Esophagus muscularis mucosa (tissue), 4 donors: Measurements from ENCODE around the gene PLXNA1. TPM values are rescaled to one million over a fixed set of nuclear protein-coding genes. Genes with fewer than 3 reads are reported as not detected.
A peak's percentile ranks its signal among the peaks of the same experiment; 100 is the strongest.

ENCODE experiments used
- DNase-seq: peaks from one replicate; pipeline ENCODE4 v3.0.0-alpha.2; 2017; ENCODE audit errors: extremely low spot score
- H3K27ac ChIP-seq, 4 donors: fragments of 200-600 bp; sonication (generic); replicated peaks in 1 of 4; 1 replicate in 3 of 4; 2 replicates in 1 of 4; pipeline ENCODE4 v1.5.1; 2016 to 2019; ENCODE audit warnings: mild to moderate bottlenecking in 1 of 4
- H3K27me3 ChIP-seq, 4 donors: fragments of 200-600 bp; sonication (generic); one replicate each; pipeline versions ENCODE4 v1.5.1 to v1.6.0; 2016 to 2019
- H3K36me3 ChIP-seq, 4 donors: fragments of 200-600 bp; sonication (generic); one replicate each; pipeline ENCODE4 v1.5.1; 2016 to 2019
- H3K4me1 ChIP-seq, 4 donors: fragments of 200-600 bp; sonication (generic); one replicate each; pipeline ENCODE4 v1.5.1; 2016 to 2019
- H3K4me3 ChIP-seq, 4 donors: fragments of 200-600 bp; sonication (generic); 1 replicate in 2 of 4; 2 replicates in 2 of 4; pipeline ENCODE4 v1.5.1; 2016 to 2019; ENCODE audit warnings: mild to moderate bottlenecking in 4 of 4, moderate library complexity in 1 of 4
- H3K9me3 ChIP-seq, 4 donors: fragments of 200-600 bp; sonication (generic); 1 replicate in 3 of 4; 2 replicates in 1 of 4; pipeline ENCODE4 v1.5.1; 2016 to 2019
- EP300 ChIP-seq: sonication (generic); formaldehyde crosslinking; IDR thresholded peaks from one replicate; pipeline ENCODE4 v1.6.1; 2017; ENCODE audit warnings: antibody characterized with exemption
- POLR2A ChIP-seq: fragments of 450-650 bp; IDR thresholded peaks from one replicate; pipeline ENCODE4 v1.6.1; 2017; ENCODE audit warnings: antibody characterized with exemption, moderate library complexity, mild to moderate bottlenecking, low read depth
- POLR2AphosphoS5 ChIP-seq, 2 donors: sonication (generic); formaldehyde crosslinking; IDR thresholded peaks; one replicate each; pipeline ENCODE4 v1.6.1; 2017; ENCODE audit warnings: antibody characterized with exemption in 2 of 2
- WGBS: methylation state at CpG from one replicate; pipeline ENCODE4 v1.1.5; 2018; 5-methylcytosine and 5-hydroxymethylcytosine counted together
- intact Hi-C: fragments of 100-400 bp; cut with DNase I; formaldehyde crosslinking; loops from one replicate; pipeline ENCODE4 v1.15.1; 2023
- total RNA-seq, 4 donors: library from RNA; depleted of rRNA; stranded (reverse); fragments of >200 nt; gene quantifications; one replicate each; pipeline versions ENCODE4 v1.1.0 to v1.2.1, GENCODE V29; 2016
- TF ChIP-seq, protein P1 (sequence below), 3 experiments: fragments of 200-600 bp in 2 of 3; fragments of 450-650 bp in 1 of 3; sonication (generic) in 2 of 3; IDR thresholded peaks; one replicate each; pipeline ENCODE4 v1.5.1; 2017 to 2019; ENCODE audit warnings: antibody characterized with exemption in 3 of 3, mild to moderate bottlenecking in 2 of 3, moderate library complexity in 1 of 3

Gene PLXNA1
- total RNA-seq, 4 donors from 2014 or later, result 33.6 to 82.4 (median 47.0) TPM

DNA sequence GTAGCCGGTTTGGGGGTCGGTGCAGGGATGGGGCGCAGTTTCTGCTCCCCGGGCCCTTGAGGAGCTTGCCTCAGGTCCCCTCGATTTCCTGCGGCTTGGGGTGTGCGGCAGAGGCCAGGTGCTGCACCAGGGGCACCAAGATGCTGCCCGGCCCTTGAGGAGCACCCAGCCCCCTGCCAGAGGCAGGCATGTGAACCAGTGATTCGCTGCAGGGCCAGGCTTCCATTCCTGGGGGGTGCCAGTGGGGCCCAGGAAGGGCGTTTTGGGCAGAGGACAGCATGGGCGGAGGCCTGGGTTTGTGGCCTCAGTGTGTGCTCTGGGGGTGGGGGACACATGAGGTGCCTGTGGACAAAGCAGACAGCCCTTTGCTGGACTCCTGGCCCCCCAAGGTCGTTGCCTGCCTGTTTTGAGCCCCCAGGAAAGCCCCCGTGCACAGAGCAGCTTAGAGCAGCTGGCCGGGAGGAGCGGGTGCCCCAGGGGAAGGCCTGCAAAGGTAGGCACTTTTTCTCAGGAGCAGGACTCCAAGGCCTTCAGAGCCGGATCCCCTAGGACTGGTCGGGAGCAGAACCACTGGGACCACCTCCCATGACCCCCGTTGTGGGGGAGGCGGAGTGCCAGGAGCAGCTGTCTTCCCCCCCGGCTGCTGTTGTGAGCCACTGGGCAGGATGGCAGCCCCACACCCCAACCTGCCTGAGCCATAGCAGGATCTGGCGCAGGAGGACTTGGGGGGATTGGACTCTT is 1.6 kb downstream of the PLXNA1 start:
- Histone ChIP-seq H3K9me3 (no peaks in the 10 kb centered on the region), H3K4me3 (peak overlapping the region; percentile 68 to 92 (median 84)), H3K27me3 (peaks cover 0 to 8% (median 0%) of the 10 kb centered on the region in 4 donors), H3K4me1 (peaks cover 24 to 54% (median 45%) of the 10 kb centered on the region in 4 donors), H3K27ac (peak overlapping the region in 2 of 4 donors; percentile 38 to 61), H3K36me3 (peaks cover 0 to 14% (median 12%) of the 10 kb centered on the region in 4 donors)
- intact Hi-C loops, result loop anchor here (5.0 to 10.0 kb wide), 3 partner anchors 310 to 560 kb away; no protein-coding TSS in a partner anchor
- TF ChIP-seq, protein P1, sequence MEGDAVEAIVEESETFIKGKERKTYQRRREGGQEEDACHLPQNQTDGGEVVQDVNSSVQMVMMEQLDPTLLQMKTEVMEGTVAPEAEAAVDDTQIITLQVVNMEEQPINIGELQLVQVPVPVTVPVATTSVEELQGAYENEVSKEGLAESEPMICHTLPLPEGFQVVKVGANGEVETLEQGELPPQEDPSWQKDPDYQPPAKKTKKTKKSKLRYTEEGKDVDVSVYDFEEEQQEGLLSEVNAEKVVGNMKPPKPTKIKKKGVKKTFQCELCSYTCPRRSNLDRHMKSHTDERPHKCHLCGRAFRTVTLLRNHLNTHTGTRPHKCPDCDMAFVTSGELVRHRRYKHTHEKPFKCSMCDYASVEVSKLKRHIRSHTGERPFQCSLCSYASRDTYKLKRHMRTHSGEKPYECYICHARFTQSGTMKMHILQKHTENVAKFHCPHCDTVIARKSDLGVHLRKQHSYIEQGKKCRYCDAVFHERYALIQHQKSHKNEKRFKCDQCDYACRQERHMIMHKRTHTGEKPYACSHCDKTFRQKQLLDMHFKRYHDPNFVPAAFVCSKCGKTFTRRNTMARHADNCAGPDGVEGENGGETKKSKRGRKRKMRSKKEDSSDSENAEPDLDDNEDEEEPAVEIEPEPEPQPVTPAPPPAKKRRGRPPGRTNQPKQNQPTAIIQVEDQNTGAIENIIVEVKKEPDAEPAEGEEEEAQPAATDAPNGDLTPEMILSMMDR (IDR thresholded peaks at IDR 0.05), result no peak
- no peak for TF ChIP-seq POLR2A
- TF ChIP-seq EP300, result no peak
- no peak for TF ChIP-seq POLR2AphosphoS5 (IDR thresholded peaks at IDR 0.05)
- 57% methylated on average over 10 of the region's 21 CpGs for WGBS
- no peak for DNase-seq

DNA sequence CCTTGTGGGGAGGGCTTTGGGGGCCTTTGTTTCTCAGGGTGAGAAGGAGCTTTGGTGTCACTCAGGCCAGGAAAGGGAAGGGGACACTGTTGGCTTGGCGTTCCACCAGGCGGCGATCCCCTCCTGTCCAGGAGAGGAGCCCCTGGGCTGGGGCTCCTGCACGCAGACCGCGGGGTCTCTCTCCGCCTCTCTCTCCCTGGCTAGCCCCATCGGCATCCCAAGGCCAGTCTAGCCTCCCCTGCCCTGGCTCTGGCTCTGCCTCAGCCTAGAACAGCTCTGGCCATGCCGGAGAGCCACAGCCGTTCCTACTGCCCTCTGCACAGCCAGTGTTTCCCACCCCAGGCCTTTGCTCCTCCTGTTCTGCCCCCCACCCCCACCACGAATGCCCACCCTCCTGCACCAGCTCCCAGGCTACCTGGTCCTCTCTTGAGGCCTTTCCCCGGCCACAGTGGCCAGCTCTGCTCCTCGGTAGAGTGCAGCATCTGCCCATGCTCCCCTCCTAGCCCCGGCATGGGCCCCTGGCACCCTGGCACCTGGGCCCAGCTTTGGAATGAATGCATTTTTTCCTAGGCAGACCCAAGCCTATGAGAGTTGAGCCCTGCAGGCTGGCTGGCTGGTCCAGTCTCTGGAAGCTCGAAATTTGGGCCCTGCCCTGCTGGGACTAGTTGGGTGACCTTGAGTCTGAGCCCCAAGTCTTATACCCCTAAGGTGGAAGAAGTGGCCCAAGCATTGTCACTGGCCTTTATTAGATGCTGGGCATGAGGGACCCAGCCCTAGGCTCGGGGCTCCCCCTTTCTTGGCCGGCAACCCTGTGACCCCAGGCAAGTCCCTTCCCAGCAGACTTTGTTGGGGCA is 2.4 kb downstream of the PLXNA1 start:
- TF ChIP-seq, protein P1 (IDR thresholded peaks at IDR 0.05), result no peak
- no peak for TF ChIP-seq EP300
- TF ChIP-seq POLR2AphosphoS5 (IDR thresholded peaks at IDR 0.05), result no peak
- no peak for TF ChIP-seq POLR2A
- DNase-seq, result no peak
- H3K27ac ChIP-seq, result peak overlapping the region in 1 of 4 donors; percentile 61
- H3K36me3 ChIP-seq, result peaks cover 0 to 22% (median 20%) of the 10 kb centered on the region in 4 donors
- H3K4me1 ChIP-seq, result peaks cover 24 to 57% (median 47%) of the 10 kb centered on the region in 4 donors
- H3K9me3 ChIP-seq, result no peaks in the 10 kb centered on the region
- intact Hi-C loops, result loop anchor here (10.0 kb wide), 2 partner anchors 311 to 559 kb away; no protein-coding TSS in a partner anchor
- 74% methylated on average over 5 of the region's 17 CpGs for WGBS
- peaks cover 0 to under 1% (median 0%) of the 10 kb centered on the region in 4 donors for H3K27me3 ChIP-seq
- no peak overlapping the region for H3K4me3 ChIP-seq

DNA sequence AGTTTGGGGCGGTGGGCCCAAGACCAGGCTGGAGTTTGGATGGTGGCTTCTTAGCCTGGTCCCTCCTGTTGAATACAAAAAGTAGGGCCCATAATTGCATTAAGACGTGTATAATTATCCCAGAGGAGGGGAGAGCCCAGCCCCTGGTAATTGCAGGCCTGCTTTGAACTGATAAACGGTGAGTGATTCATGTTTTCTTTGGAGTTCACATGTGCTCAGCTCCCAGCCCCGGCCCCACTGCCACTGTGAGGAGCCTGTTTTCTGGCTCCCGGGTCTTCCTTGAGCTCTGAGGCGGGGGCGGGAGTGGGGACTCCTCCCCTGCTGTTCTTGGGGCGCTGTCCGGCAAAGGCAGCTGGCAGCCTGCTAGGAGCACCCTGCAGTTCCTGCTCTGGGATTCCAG is 3.1 kb downstream of the PLXNA1 start:
- peaks cover 0 to 28% (median 25%) of the 10 kb centered on the region in 4 donors for H3K36me3 ChIP-seq
- intact Hi-C loops, result loop anchor here (10.0 kb wide), 2 partner anchors 311 to 559 kb away; no protein-coding TSS in a partner anchor
- no peaks in the 10 kb centered on the region for H3K9me3 ChIP-seq
- 47% methylated on average over 2 of the region's 9 CpGs for WGBS
- H3K27me3 ChIP-seq, result no peaks in the 10 kb centered on the region
- TF ChIP-seq, protein P1 (IDR thresholded peaks at IDR 0.05), result no peak
- TF ChIP-seq POLR2AphosphoS5 (IDR thresholded peaks at IDR 0.05), result no peak
- TF ChIP-seq POLR2A, result no peak
- no peak for TF ChIP-seq EP300
- H3K27ac ChIP-seq, result no peak overlapping the region
- H3K4me1 ChIP-seq, result peaks cover 24 to 64% (median 52%) of the 10 kb centered on the region in 4 donors
- DNase-seq, result no peak
- no peak overlapping the region for H3K4me3 ChIP-seq

DNA sequence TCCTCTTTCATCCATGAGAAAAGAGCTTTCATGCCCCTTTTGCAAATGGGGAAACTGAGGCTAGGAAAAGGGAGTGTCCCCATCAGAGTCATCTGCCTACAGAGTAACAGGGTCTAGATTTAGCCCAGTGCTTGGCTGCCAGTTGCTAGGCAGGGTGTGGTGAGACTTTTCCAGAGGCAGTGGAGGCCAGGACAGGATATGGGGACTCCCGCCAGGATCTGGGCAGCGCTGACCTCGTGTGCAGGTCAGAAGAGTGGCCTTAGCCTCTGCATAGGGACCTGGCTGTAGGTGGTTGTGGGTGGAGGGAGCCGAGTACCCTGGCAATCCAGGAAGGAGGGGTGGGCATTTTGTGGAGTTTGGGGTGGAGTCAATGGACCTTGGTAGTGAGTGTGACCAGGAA is 4.2 kb downstream of the PLXNA1 start:
- H3K4me1 ChIP-seq, result peaks cover 32 to 68% (median 58%) of the 10 kb centered on the region in 4 donors
- no peak overlapping the region for H3K4me3 ChIP-seq
- peaks cover 0 to 39% (median 29%) of the 10 kb centered on the region in 4 donors for H3K36me3 ChIP-seq
- DNase-seq, result no peak
- H3K27me3 ChIP-seq, result no peaks in the 10 kb centered on the region
- no peak overlapping the region for H3K27ac ChIP-seq
- TF ChIP-seq POLR2AphosphoS5 (IDR thresholded peaks at IDR 0.05), result no peak
- TF ChIP-seq EP300, result no peak
- TF ChIP-seq POLR2A, result no peak
- TF ChIP-seq, protein P1 (IDR thresholded peaks at IDR 0.05), result no peak
- H3K9me3 ChIP-seq, result no peaks in the 10 kb centered on the region
- intact Hi-C loops, result loop anchor here (10.0 kb wide), 2 partner anchors 312 to 558 kb away; no protein-coding TSS in a partner anchor
- WGBS, result 85% methylated on average over 4 of the region's 4 CpGs
